Cardiac fibroblast (primary cell): ENCODE measurements around the gene DDR2.

ENCODE experiments used
- DNase-seq, 2 donors: peaks; one replicate each; pipeline versions ENCODE4 v3.0.0 to v3.0.0-alpha.2; 2010; ENCODE audit warnings: low read depth in 2 of 2
- H3K4me3 ChIP-seq, 2 donors: replicated peaks in 1 of 2; 1 replicate in 1 of 2; 2 replicates in 1 of 2; pipeline ENCODE4 v1.5.1; 2011; ENCODE audit warnings: low read depth in 2 of 2, low read length in 2 of 2, mild to moderate bottlenecking in 2 of 2, moderate library complexity in 1 of 2
- TF ChIP-seq, protein P1 (sequence below): IDR thresholded peaks from one replicate; pipeline ENCODE4 v1.5.1; 2011; ENCODE audit warnings: low read depth, mild to moderate bottlenecking, low read length, inconsistent platforms

The DDR2 gene

GRCh38 chr1:162708286-162708685 lies 76.0 kb downstream of the DDR2 start:
- TF ChIP-seq, protein P1, sequence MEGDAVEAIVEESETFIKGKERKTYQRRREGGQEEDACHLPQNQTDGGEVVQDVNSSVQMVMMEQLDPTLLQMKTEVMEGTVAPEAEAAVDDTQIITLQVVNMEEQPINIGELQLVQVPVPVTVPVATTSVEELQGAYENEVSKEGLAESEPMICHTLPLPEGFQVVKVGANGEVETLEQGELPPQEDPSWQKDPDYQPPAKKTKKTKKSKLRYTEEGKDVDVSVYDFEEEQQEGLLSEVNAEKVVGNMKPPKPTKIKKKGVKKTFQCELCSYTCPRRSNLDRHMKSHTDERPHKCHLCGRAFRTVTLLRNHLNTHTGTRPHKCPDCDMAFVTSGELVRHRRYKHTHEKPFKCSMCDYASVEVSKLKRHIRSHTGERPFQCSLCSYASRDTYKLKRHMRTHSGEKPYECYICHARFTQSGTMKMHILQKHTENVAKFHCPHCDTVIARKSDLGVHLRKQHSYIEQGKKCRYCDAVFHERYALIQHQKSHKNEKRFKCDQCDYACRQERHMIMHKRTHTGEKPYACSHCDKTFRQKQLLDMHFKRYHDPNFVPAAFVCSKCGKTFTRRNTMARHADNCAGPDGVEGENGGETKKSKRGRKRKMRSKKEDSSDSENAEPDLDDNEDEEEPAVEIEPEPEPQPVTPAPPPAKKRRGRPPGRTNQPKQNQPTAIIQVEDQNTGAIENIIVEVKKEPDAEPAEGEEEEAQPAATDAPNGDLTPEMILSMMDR: no peak
- no peak for DNase-seq
- no peak overlapping the region for H3K4me3 ChIP-seq

DNA sequence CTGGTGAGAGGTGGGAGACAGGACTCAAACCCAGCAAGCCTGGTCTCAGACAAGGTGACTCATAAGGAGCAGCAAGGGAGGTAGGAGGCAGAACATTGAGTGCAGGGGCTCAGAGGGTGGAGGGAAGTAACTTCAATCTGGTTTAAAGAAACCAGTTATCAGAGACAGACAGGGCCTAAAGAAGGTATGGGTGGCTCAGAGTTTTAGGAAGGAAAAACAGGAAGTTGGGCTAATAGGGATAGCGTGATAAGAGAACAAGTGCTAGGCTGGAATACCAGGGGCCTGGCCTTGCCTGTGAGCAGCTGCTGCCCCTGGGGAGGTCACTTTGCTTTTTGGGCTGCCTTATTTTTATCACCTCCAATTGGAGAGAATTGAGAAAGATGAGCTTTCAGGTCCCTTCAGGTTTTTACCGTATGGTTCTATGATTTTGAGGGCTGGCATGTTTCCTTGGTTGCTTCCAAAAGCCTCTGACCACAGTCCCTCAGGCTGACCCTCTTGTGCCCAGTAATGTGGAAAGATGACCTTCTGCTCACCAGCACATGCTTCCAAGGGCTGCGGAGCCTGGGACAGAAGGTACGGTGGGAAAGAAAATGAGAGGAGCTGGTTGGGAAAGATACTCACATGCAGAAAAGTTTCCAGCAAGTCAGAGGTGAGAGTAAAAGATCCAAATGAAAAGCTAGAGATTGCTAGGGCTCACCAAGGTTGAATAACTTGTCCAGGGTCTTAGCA lies 77.0 kb downstream of the DDR2 start:
- no peak overlapping the region for H3K4me3 ChIP-seq
- DNase-seq: no peak
- TF ChIP-seq, protein P1: no peak

DNA sequence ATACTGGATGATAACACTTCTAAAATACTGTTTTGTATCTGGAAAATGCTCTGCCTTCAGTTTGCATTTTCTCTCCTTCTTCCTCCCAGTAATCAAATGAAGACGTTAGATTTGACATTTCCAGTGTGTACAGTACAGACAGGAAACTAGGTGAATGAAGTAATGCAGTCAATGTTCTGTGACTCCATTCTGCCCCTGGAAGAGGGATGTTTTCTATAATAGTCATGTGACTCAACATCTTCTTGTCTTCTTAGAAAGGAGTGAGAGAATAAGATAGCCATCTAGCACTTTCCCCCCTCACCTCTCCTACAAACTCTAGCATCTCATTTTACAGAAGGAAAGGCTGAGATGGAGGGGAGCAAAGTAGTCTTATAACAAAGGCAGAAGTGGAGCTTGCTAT lies 77.6 kb downstream of the DDR2 start:
- TF ChIP-seq, protein P1: no peak
- H3K4me3 ChIP-seq: no peak overlapping the region
- DNase-seq: peak in 1 of 2 donors; percentile 45

DNA sequence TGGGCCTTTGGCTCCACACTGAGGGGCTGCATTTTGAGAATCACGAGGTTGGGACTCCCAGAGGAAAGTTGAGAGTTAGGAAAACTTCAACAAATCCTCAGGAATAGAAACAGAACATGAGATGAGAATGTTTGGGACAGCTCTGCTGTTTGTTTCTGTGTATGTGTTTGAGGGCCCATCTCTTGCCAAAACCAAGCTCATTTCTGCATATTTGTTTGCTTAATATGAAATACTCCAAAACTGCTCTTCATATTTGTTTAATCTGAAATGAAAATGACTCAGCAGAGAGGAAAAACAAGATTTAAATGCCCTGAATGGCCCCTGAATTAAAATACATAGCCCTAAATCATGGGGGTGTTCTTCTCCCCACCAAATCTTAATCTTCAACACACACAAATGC lies 78.1 kb downstream of the DDR2 start:
- H3K4me3 ChIP-seq: no peak overlapping the region
- peak; percentile 65 to 67 for DNase-seq
- TF ChIP-seq, protein P1: no peak

GRCh38 chr1:162710780-162711465 lies 78.7 kb downstream of the DDR2 start:
- TF ChIP-seq, protein P1: no peak
- H3K4me3 ChIP-seq: no peak overlapping the region
- DNase-seq: no peak

DNA sequence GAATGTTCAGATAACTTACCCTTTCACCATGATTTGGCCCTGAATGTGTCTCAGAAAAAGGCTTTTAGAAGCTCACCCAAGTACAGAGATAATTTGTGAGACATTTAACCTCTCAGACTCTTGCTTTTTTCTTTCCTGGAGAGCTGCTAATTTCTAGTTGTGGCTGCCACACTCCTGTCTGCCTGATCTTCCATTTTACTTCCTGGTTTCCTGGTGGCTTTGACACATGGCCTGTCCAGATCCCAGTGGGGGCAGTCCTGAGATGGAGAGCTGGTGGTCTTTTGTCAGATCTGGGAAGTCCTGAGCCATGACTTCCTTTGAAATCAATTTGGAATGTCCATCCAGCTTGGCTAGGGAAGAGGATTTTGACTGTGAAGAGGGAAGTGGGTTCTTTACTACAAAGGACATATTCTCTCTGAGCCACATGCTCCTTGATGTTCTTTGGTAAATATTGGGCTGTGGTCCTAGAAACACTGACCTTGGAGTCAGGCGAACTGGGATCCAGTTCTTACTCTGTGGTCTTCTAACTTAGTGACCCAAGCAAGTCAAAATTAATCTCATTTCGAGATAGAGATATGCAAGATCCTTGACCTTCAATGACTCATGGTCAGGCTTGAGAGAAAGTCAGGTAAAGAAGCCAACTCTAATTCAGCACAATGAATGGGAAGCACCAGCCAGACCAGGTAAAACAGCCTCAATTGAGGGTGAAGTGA lies 80.2 kb downstream of the DDR2 start:
- no peak overlapping the region for H3K4me3 ChIP-seq
- no peak for DNase-seq
- TF ChIP-seq, protein P1: no peak
